H1 (cell line): Measurements from ENCODE around the gene MOV10L1. TPM values are rescaled to one million over a fixed set of nuclear protein-coding genes. Genes with fewer than 3 reads are reported as not detected.

Source experiments
- CTBP2 ChIP-seq: IDR thresholded peaks from 2 replicates; pipeline ENCODE4 v1.7.0; 2011; ENCODE audit warnings: borderline replicate concordance, mild to moderate bottlenecking, moderate library complexity, mixed read lengths, low read length; ENCODE audit not compliant: insufficient read depth, insufficient read length
- JUN ChIP-seq: IDR thresholded peaks from 2 replicates; pipeline ENCODE4 v1.6.1; 2011; ENCODE audit warnings: low read depth, mild to moderate bottlenecking, improper control_type of control experiment, low read length
- POU5F1 ChIP-seq: IDR thresholded peaks from 2 replicates; pipeline ENCODE4 v1.6.1; 2011; ENCODE audit warnings: low read depth, mild to moderate bottlenecking, low read length, moderate library complexity
- polyA plus RNA-seq, 7 experiments: library from polyadenylated mRNA; depleted of rRNA in 3 of 7; stranded (reverse) in 5 of 7; unstranded in 2 of 7; fragments of >200 nt in 5 of 7; fragments of 200-250 nt in 2 of 7; gene quantifications; 1 replicate in 5 of 7; 2 replicates in 1 of 7; 4 replicates in 1 of 7; pipeline versions ENCODE4 v1.2.1 to v1.2.3, GENCODE V29; 2011 to 2013; ENCODE audit warnings: missing spikeins in 2 of 7, mixed read lengths in 2 of 7
- total RNA-seq: library from RNA; stranded (reverse); fragmentation: NEBNext Ultra II Directional; extraction: Animal tissue kit (Norgen Biotek cat#: 25700); gene quantifications from 2 replicates; pipeline ENCODE4 v1.2.1, GENCODE V29; 2021

Gene MOV10L1
- total and polyA plus RNA-seq, 2 of the 8 experiments (the other 6 are each of a cell fraction or from before 2014, with no cell fraction given), result 0.32 TPM; not detected in 1

DNA sequence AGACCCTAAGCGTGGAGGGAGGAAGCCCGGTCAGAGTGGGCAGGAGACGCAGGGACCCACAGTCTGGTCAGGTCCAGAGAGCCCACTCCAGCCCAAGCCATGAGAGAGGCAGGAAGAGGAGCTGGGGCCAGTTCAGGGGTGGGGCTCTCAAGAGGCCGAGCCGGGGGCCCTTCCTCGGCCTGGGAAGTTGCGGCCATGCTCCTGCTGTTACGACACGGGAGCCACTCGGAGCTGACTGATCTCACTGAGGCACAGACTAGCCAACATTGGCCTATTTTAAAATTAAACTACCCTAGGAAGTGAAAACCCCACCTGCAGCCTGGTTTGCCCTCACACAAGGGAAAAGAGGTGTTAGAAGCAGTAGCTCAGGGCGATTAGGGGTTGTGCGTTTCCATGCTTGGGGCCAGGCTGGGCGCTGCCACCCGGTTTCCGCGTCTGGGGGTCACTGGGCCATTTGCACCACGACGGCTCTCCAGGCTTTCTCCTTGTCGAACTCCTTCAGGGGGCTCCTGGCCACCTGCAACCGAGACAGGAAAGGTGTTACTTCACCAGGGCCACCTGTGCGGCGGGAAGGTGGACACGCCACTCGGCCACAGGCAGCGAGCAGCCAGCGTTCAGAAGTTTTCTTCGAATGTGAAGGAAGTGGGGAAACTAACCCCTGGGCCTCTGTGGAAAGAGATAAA lies 28.5 kb upstream of the MOV10L1 start (continued):
- TF ChIP-seq CTBP2, result no peak
- no peak for TF ChIP-seq JUN
- no peak for TF ChIP-seq POU5F1
